Calu3 (cell line): ENCODE results near the gene ATG7. TPM values are rescaled to one million over a fixed set of nuclear protein-coding genes. Genes with fewer than 3 reads are reported as not detected.
"Not testable (repeated sequence)": the region's sequence is repeated elsewhere in the genome, so short reads cannot be mapped to it uniquely, and the experiment has no call there.

Experiments
- BruUV-seq: library from RNA; stranded (reverse); fragments of 400-500 nt; replicated peaks from 2 replicates; lab custom pipeline; 2021; lab: Mats Ljungman, UMichigan
- CTCF ChIA-PET: fragments of 300-600 bp; sonication (Branson Sonifier 250); formaldehyde crosslinking; loops from one replicate; lab custom pipeline; 2022; ENCODE audit warnings: antibody characterized with exemption; lab: Charles Lee
- DNase-seq: peaks from one replicate; pipeline ENCODE4 v3.0.0; 2022
- H3K27ac Mint-ChIP-seq: one replicate; pipeline ENCODE4 v1.8.0; 2022; ENCODE audit warnings: mixed read lengths; ENCODE audit not compliant: unreplicated experiment
- H3K27me3 Mint-ChIP-seq: one replicate; pipeline ENCODE4 v1.8.0; 2022; ENCODE audit warnings: mixed read lengths; ENCODE audit not compliant: unreplicated experiment
- H3K36me3 Mint-ChIP-seq: one replicate; pipeline ENCODE4 v1.8.0; 2022; ENCODE audit warnings: mild to moderate bottlenecking, moderate library complexity, mixed read lengths; ENCODE audit not compliant: insufficient read depth, unreplicated experiment
- H3K4me1 Mint-ChIP-seq: one replicate; pipeline ENCODE4 v1.8.0; 2022; ENCODE audit warnings: mild to moderate bottlenecking, low read depth, mixed read lengths; ENCODE audit not compliant: unreplicated experiment
- H3K4me3 Mint-ChIP-seq: one replicate; pipeline ENCODE4 v1.8.0; 2022; ENCODE audit warnings: mild to moderate bottlenecking, low read depth, moderate library complexity, mixed read lengths; ENCODE audit not compliant: unreplicated experiment
- H3K9me3 Mint-ChIP-seq: one replicate; pipeline ENCODE4 v1.8.0; 2022; ENCODE audit warnings: low read depth, mixed read lengths; ENCODE audit not compliant: unreplicated experiment
- CTCF ChIP-seq: fragments of 200-600 bp; IDR thresholded peaks from one replicate; pipeline ENCODE4 v1.8.0; 2022; ENCODE audit warnings: antibody characterized with exemption; ENCODE audit not compliant: unreplicated experiment
- intact Hi-C: fragments of 100-400 bp; cut with micrococcal nuclease; formaldehyde crosslinking; loops from one replicate; pipeline ENCODE4 v1.10.0; 2022; ENCODE audit not compliant: unreplicated experiment
- total RNA-seq: library from RNA; stranded (reverse); gene quantifications from 2 replicates; pipeline ENCODE4 v1.2.3, GENCODE V29; 2022

ATG7 gene
- total RNA-seq, 1 experiment from 2014 or later, result 37.3 TPM

DNA sequence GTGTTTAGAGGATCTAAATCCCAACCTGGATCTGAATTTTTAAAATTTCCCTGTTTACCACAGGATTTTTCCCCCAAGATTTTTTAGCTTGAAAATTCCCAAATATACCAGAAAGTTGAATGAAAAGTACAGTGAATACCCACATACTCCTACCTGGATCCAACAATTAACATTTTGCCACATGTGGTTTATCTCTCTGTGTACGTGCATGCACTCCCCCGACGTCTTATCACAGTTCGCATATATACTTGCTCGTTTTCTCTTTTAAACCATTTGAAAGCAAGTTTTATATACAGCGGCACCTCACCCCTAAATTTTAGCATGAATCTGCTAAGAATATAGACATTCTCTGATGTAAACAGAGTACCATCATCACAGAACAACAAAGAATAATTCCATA lies 165.3 kb downstream of the ATG7 start:
- no peak for DNase-seq

DNA sequence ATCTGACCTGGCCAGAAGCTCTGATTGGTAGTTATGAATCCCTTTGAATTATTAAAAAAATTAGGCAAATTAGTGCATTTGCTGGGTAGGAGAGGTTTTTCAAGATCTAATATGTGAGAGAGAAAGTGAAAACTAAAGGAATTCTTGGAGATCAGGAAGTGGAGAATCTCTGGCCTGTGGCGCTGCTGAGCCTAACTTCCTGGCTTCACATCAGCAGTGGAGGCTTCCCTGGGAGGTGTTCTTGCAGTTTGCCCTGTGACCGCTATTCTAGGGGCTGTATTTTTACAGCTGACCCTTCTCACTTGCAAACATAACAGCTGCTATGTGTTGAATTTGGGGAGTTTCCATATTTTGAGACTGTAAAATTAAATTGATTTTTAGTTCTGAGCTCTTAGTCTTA lies 166.4 kb downstream of the ATG7 start:
- Mint-ChIP-seq H3K27me3 (no peaks in the 10 kb centered on the region), H3K4me3 (no peak overlapping the region), H3K4me1 (no peaks in the 10 kb centered on the region), H3K36me3 (no peaks in the 10 kb centered on the region), H3K9me3 (no peaks in the 10 kb centered on the region), H3K27ac (no peak overlapping the region)
- CTCF ChIA-PET, result no interaction called here
- TF ChIP-seq CTCF, result no peak
- no peak for DNase-seq
- intact Hi-C loops, result no loop called here
- BruUV-seq, result no TSS peak

More for the DNA sequence above, 165.3 kb downstream of the ATG7 start:
- no peak overlapping the region for H3K4me3 Mint-ChIP-seq
- intact Hi-C loops, result no loop called here
- H3K4me1 Mint-ChIP-seq, result no peaks in the 10 kb centered on the region
- H3K27ac Mint-ChIP-seq, result no peak overlapping the region
- no TSS peak for BruUV-seq
- TF ChIP-seq CTCF, result no peak
- CTCF ChIA-PET, result no interaction called here
- no peaks in the 10 kb centered on the region for H3K27me3 Mint-ChIP-seq
- H3K9me3 Mint-ChIP-seq, result no peaks in the 10 kb centered on the region
- H3K36me3 Mint-ChIP-seq, result no peaks in the 10 kb centered on the region

DNA sequence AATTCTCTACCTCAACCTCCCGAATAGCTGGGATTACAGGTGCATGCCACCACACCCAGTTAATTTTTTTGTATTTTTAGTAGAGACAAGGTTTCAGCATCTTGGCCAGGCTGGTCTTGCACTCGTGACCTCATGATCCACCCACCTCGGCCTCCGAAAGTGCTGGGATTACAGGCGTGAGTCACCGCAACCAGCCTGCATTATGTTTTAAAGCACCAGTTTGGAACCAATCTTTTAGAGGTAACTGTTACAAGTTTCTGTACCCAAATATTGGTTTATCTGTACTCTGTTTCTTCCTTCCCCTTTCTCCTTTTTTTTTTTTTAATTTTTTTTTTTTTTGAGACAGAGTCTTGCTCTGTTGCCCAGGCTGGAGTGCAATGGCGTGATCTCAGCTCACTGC lies 169.1 kb downstream of the ATG7 start:
- H3K4me1 Mint-ChIP-seq, H3K4me3 Mint-ChIP-seq, H3K9me3 Mint-ChIP-seq, H3K27ac Mint-ChIP-seq, CTCF ChIA-PET, BruUV-seq, intact Hi-C loops, H3K36me3 Mint-ChIP-seq, H3K27me3 Mint-ChIP-seq, DNase-seq: not testable (repeated sequence)

GRCh38 chr3:11444404-11444803 lies 172.2 kb downstream of the ATG7 start:
- no TSS peak for BruUV-seq
- CTCF ChIA-PET, result no interaction called here
- H3K27me3 Mint-ChIP-seq, result no peaks in the 10 kb centered on the region
- no peak for TF ChIP-seq CTCF
- H3K4me3 Mint-ChIP-seq, result no peak overlapping the region
- intact Hi-C loops, result no loop called here
- no peak for DNase-seq
- no peaks in the 10 kb centered on the region for H3K9me3 Mint-ChIP-seq
- no peaks in the 10 kb centered on the region for H3K4me1 Mint-ChIP-seq
- no peaks in the 10 kb centered on the region for H3K36me3 Mint-ChIP-seq
- no peak overlapping the region for H3K27ac Mint-ChIP-seq

DNA sequence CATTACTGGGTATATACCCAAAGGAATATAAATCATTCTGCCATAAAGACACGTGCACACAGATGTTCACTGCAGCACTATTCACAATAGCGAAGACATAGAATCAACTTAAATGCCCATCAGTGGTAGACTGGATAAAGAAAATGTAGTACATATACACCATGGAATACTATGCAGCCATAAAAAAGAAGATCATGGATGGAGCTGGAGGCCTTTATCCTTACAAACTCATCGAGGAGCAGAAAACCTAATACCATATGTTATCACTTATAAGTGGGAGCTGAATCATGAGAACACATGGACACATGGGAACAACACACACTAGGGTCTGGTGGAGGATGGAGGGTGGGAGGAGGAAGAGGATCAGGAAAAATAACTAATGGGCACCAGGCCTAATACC lies 173.0 kb downstream of the ATG7 start:
- H3K9me3 Mint-ChIP-seq, CTCF ChIA-PET, H3K27ac Mint-ChIP-seq: not testable (repeated sequence)

More for the DNA sequence above, 173.0 kb downstream of the ATG7 start:
- H3K36me3 Mint-ChIP-seq, H3K4me1 Mint-ChIP-seq, intact Hi-C loops, BruUV-seq, H3K4me3 Mint-ChIP-seq, DNase-seq, H3K27me3 Mint-ChIP-seq: not testable (repeated sequence)
